ENCODE measurements around the gene SVOPL. TPM values are rescaled to one million over a fixed set of nuclear protein-coding genes. Genes with fewer than 3 reads are reported as not detected.

The SVOPL gene
- total and polyA plus RNA-seq, 2 experiments from 2014 or later = 0.95 to 1.1 TPM

DNA sequence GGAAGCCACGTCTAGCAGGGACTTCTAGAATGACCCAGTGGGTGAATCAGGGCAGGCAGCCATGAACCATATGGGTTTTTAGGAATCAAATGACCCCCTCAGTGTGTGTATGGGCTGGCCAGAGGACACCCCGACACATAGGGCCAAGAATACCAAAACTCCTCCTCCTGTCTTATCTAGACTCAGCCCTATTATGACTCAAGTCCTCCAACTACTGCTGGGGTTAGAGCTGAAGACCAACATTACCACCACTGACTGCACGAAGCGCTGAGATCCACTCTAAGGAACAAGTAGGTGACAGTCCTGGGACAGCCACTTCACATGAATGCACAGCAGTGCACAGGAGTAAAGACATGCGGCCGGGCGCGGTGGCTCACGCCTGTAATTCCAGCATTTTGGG, 11.5 kb upstream of the SVOPL start:
- H3K9me3 ChIP-seq (ENCODE audit: low read depth) = no peaks in the 10 kb centered on the region
- H2AFZ ChIP-seq = no peak overlapping the region
- H4K20me1 ChIP-seq (ENCODE audit: insufficient read depth, poor library complexity, severe bottlenecking) = no peaks in the 10 kb centered on the region
- H3K4me3 ChIP-seq = no peak overlapping the region
- H3K4me1 ChIP-seq (ENCODE audit: insufficient read depth) = no peaks in the 10 kb centered on the region
- H3K9me2 ChIP-seq (replicated peaks; ENCODE audit: insufficient read depth) = no peaks in the 10 kb centered on the region
- no peaks in the 10 kb centered on the region for H3K79me2 ChIP-seq
- no peak overlapping the region for H3K4me2 ChIP-seq
- H3K27ac ChIP-seq = no peak overlapping the region
- TF ChIP-seq, protein P1, sequence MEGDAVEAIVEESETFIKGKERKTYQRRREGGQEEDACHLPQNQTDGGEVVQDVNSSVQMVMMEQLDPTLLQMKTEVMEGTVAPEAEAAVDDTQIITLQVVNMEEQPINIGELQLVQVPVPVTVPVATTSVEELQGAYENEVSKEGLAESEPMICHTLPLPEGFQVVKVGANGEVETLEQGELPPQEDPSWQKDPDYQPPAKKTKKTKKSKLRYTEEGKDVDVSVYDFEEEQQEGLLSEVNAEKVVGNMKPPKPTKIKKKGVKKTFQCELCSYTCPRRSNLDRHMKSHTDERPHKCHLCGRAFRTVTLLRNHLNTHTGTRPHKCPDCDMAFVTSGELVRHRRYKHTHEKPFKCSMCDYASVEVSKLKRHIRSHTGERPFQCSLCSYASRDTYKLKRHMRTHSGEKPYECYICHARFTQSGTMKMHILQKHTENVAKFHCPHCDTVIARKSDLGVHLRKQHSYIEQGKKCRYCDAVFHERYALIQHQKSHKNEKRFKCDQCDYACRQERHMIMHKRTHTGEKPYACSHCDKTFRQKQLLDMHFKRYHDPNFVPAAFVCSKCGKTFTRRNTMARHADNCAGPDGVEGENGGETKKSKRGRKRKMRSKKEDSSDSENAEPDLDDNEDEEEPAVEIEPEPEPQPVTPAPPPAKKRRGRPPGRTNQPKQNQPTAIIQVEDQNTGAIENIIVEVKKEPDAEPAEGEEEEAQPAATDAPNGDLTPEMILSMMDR (IDR thresholded peaks at IDR 0.05; ENCODE audit: poor library complexity) = no peak
- TF ChIP-seq EZH2 (IDR thresholded peaks at IDR 0.05; ENCODE audit: borderline replicate concordance) (no peak), EZH2phosphoT487 (IDR thresholded peaks at IDR 0.05; ENCODE audit: low read depth, severe bottlenecking, unreplicated experiment) (no peak)
- no peaks in the 10 kb centered on the region for H3K27me3 ChIP-seq
- H3K36me3 ChIP-seq (replicated peaks; ENCODE audit: insufficient read depth, low read depth) = no peaks in the 10 kb centered on the region
- 96% methylated on average over 9 of the region's 9 CpGs for WGBS (ENCODE audit: low lambda C conversion rate, missing lambda C conversion rate)
- DNase-seq (ENCODE audit: low spot score) = no peak

DNA sequence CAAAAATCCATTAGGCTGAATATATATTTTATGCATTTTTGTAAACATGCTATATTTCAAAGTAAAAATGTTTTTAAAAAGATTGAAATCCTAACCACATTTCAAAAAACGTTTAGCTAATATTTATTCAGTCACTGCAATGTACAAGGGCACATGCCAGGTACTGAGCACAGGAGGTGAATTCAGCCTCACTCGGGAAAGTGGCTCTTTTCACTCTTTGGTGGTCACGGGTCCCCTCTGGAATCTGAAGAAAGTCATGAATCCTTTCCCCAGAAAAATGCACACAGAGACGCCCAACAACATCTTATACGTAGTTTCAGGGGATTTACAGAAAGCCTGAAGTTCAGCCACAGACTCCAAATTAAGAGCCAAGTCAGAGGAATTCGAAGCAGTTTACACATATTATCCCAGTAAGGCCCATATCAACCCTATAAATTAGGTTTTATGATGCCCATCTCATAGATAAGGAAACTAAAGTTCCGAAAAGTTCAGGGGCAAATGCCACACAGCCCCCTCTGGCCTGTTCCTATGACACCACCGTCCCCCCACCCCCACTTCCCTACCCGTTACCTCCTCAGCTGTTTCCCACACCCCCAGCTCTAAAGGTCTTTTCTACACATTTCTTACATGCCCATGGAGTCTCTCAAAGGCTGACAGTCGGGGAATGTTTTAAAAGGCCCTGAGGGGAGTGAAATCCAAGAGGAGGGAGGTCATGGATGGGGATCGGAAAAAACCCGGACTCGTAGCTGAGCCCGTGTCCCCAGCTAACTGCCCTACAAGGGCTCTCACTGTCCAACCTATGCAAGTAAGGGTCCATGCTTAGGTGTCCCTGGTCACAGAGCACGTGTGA, 9.6 kb upstream of the SVOPL start:
- no peaks in the 10 kb centered on the region for H3K9me3 ChIP-seq (ENCODE audit: low read depth)
- H3K27me3 ChIP-seq = no peaks in the 10 kb centered on the region
- H3K4me2 ChIP-seq = no peak overlapping the region
- H3K4me1 ChIP-seq (ENCODE audit: insufficient read depth) = no peaks in the 10 kb centered on the region
- H3K79me2 ChIP-seq = no peaks in the 10 kb centered on the region
- DNase-seq (ENCODE audit: low spot score) = no peak
- no peaks in the 10 kb centered on the region for H4K20me1 ChIP-seq (ENCODE audit: insufficient read depth, poor library complexity, severe bottlenecking)
- H3K4me3 ChIP-seq = no peak overlapping the region
- H3K36me3 ChIP-seq (replicated peaks; ENCODE audit: insufficient read depth, low read depth) = no peaks in the 10 kb centered on the region
- no peak overlapping the region for H3K27ac ChIP-seq
- H3K9me2 ChIP-seq (replicated peaks; ENCODE audit: insufficient read depth) = no peaks in the 10 kb centered on the region
- H2AFZ ChIP-seq = no peak overlapping the region
- no peak for TF ChIP-seq EZH2 (IDR thresholded peaks at IDR 0.05; ENCODE audit: borderline replicate concordance)
- TF ChIP-seq EZH2phosphoT487 (IDR thresholded peaks at IDR 0.05; ENCODE audit: low read depth, severe bottlenecking, unreplicated experiment) = no peak
- TF ChIP-seq, protein P1 (IDR thresholded peaks at IDR 0.05; ENCODE audit: poor library complexity) = no peak
- 61% methylated on average over 14 of the region's 15 CpGs for WGBS (ENCODE audit: low lambda C conversion rate, missing lambda C conversion rate)

DNA sequence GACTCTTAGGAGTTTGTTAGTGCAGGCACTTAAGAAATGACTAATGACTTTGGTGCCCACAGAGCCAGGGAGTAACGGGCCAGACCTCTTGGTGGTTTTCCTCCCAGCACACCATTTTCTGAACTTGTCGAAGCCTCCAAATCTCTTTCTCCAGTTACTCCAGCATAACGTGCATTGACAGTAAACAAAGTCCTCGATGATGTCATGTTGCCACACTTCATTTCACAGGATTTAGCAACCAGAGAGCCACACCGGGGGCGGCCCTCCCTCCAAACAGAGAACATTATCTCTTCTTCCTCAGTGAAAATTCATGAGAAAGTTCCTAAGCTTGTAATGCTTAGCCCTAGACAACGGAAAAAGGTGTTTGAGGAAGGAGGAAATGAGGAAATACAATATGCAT, 4.0 kb upstream of the SVOPL start:
- no peak overlapping the region for H2AFZ ChIP-seq
- H3K27ac ChIP-seq = no peak overlapping the region

More for the DNA sequence above, 4.0 kb upstream of the SVOPL start:
- Histone ChIP-seq H3K9me2 (replicated peaks; ENCODE audit: insufficient read depth) (no peaks in the 10 kb centered on the region), H3K27me3 (no peaks in the 10 kb centered on the region), H3K9me3 (ENCODE audit: low read depth) (no peaks in the 10 kb centered on the region), H4K20me1 (ENCODE audit: insufficient read depth, poor library complexity, severe bottlenecking) (no peaks in the 10 kb centered on the region), H3K4me1 (ENCODE audit: insufficient read depth) (no peaks in the 10 kb centered on the region), H3K4me3 (no peak overlapping the region), H3K4me2 (no peak overlapping the region), H3K79me2 (no peaks in the 10 kb centered on the region), H3K36me3 (replicated peaks; ENCODE audit: insufficient read depth, low read depth) (no peaks in the 10 kb centered on the region)
- no peak for DNase-seq (ENCODE audit: low spot score)
- TF ChIP-seq, protein P1 (IDR thresholded peaks at IDR 0.05; ENCODE audit: poor library complexity) = no peak
- TF ChIP-seq EZH2phosphoT487 (IDR thresholded peaks at IDR 0.05; ENCODE audit: low read depth, severe bottlenecking, unreplicated experiment) (no peak), EZH2 (IDR thresholded peaks at IDR 0.05; ENCODE audit: borderline replicate concordance) (no peak)
- 75% methylated on average over 7 of the region's 7 CpGs for WGBS (ENCODE audit: low lambda C conversion rate, missing lambda C conversion rate)

Data from hepatocyte (in vitro differentiated cells).